NT2/D1 (cell line): ENCODE measurements around the gene ZFHX3.

Source experiments
- DNase-seq: peaks from one replicate; pipeline ENCODE4 v3.0.0-alpha.2; 2011; ENCODE audit warnings: low read depth, low spot score
- H3K27me3 ChIP-seq: 2 replicates; pipeline ENCODE4 v1.6.0; 2011; ENCODE audit warnings: mild to moderate bottlenecking; ENCODE audit not compliant: insufficient read length, insufficient read depth
- H3K36me3 ChIP-seq: 2 replicates; pipeline ENCODE4 v1.6.1; 2011; ENCODE audit warnings: mild to moderate bottlenecking, low read length, mixed read lengths; ENCODE audit not compliant: insufficient read depth, insufficient read length
- H3K4me1 ChIP-seq: 2 replicates; pipeline ENCODE4 v1.5.1; 2011; ENCODE audit not compliant: insufficient read depth, insufficient read length
- H3K4me3 ChIP-seq: 2 replicates; pipeline ENCODE4 v1.5.1; 2011; ENCODE audit warnings: low read depth; ENCODE audit not compliant: insufficient read length
- H3K9ac ChIP-seq: 2 replicates; pipeline ENCODE4 v1.6.0; 2011; ENCODE audit warnings: low read depth; ENCODE audit not compliant: insufficient read length
- H3K9me3 ChIP-seq: 2 replicates; pipeline ENCODE4 v1.5.1; 2011; ENCODE audit warnings: mild to moderate bottlenecking, low read length; ENCODE audit not compliant: insufficient read depth
- SUZ12 ChIP-seq: IDR thresholded peaks from 2 replicates; pipeline ENCODE4 v1.6.1; 2011; ENCODE audit not compliant: insufficient read length, insufficient read depth; ENCODE audit errors: extremely low read depth
- YY1 ChIP-seq: IDR thresholded peaks from 2 replicates; pipeline ENCODE4 v1.6.1; 2011; ENCODE audit not compliant: insufficient read length, insufficient read depth
- ZNF274 ChIP-seq: IDR thresholded peaks from 2 replicates; pipeline ENCODE4 v1.6.1; 2011; ENCODE audit warnings: mild to moderate bottlenecking, low read depth, low read length

The ZFHX3 gene

GRCh38 chr16:72977127-72977526 lies 70.8 kb downstream of the ZFHX3 start:
- no peaks in the 10 kb centered on the region for H3K4me1 ChIP-seq
- H3K27me3 ChIP-seq = no peaks in the 10 kb centered on the region
- no peak overlapping the region for H3K9ac ChIP-seq
- H3K36me3 ChIP-seq = no peaks in the 10 kb centered on the region
- no peak overlapping the region for H3K4me3 ChIP-seq
- no peak for DNase-seq
- TF ChIP-seq YY1 (no peak), SUZ12 (no peak), ZNF274 (no peak)
- no peaks in the 10 kb centered on the region for H3K9me3 ChIP-seq

GRCh38 chr16:72976438-72977064 lies 71.4 kb downstream of the ZFHX3 start:
- Histone ChIP-seq H3K4me3 (no peak overlapping the region), H3K36me3 (no peaks in the 10 kb centered on the region), H3K9ac (no peak overlapping the region), H3K9me3 (no peaks in the 10 kb centered on the region), H3K27me3 (no peaks in the 10 kb centered on the region), H3K4me1 (no peaks in the 10 kb centered on the region)
- DNase-seq = no peak
- TF ChIP-seq SUZ12 (no peak), ZNF274 (no peak), YY1 (no peak)

GRCh38 chr16:72975809-72976437 lies 72.0 kb downstream of the ZFHX3 start:
- Histone ChIP-seq H3K4me1 (no peaks in the 10 kb centered on the region), H3K27me3 (no peaks in the 10 kb centered on the region), H3K36me3 (no peaks in the 10 kb centered on the region), H3K9ac (no peak overlapping the region), H3K9me3 (no peaks in the 10 kb centered on the region), H3K4me3 (no peak overlapping the region)
- no peak for TF ChIP-seq SUZ12
- no peak for TF ChIP-seq ZNF274
- no peak for DNase-seq

DNA sequence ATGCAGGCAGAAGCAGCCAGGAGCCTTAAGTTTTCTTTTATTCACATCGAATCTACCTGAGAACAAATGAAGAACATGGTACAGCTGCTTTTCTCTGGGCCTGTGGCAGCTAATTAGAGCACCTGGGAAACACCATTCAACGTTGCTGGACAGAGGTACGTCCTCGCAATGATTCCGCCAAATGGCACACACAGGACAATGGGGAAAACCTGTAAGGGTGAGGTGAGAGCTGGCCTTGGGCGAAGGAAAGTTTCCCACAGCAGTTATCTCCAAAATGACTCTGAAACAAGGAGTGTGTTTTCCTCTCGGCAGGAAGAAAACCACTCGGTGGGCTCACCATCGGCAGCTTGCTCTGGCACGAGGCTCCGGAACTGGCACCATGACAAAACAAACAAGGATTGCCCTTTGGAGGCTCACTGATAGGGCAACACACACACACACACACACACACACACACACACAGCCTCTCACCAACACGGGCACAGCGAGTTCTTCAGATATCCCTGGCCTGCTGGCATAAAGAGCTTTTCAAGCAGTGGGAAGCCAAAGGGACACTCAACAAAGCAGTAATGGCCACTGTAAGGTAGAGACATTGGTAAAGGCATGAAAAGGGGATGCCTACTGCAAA lies 73.7 kb downstream of the ZFHX3 start:
- DNase-seq = no peak
- TF ChIP-seq SUZ12 = no peak
- no peak for TF ChIP-seq YY1
- no peak for TF ChIP-seq ZNF274

GRCh38 chr16:72972878-72973571 lies 74.9 kb downstream of the ZFHX3 start:
- no peaks in the 10 kb centered on the region for H3K9me3 ChIP-seq
- no peak for DNase-seq
- no peaks in the 10 kb centered on the region for H3K36me3 ChIP-seq
- no peak overlapping the region for H3K9ac ChIP-seq
- H3K27me3 ChIP-seq = no peaks in the 10 kb centered on the region
- H3K4me3 ChIP-seq = no peak overlapping the region
- H3K4me1 ChIP-seq = no peaks in the 10 kb centered on the region
- TF ChIP-seq SUZ12 (no peak), ZNF274 (no peak), YY1 (no peak)

More for the DNA sequence above, 73.7 kb downstream of the ZFHX3 start:
- Histone ChIP-seq H3K9me3 (no peaks in the 10 kb centered on the region), H3K9ac (no peak overlapping the region), H3K36me3 (no peaks in the 10 kb centered on the region), H3K27me3 (no peaks in the 10 kb centered on the region), H3K4me3 (no peak overlapping the region), H3K4me1 (no peaks in the 10 kb centered on the region)

DNA sequence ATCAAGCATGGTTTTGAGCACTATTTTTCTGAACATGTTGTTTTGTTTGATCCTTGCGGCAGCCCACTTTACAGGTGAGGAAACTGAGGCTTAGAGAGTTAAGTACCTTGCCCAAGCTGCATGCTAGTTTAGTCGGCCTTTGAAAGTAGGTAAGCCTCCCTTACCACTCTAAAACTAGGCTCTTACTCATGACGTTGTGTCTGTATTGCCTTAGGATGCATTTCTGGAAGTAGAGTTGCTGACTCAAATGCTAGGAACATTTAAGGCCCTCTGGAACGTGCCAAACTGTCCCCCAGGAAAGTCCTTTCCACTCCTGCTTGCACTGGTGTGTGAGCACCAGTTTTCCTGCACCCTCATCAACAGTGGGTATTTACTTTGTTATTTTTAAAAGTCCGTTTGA lies 76.6 kb downstream of the ZFHX3 start:
- Histone ChIP-seq H3K9me3 (no peaks in the 10 kb centered on the region), H3K4me1 (no peaks in the 10 kb centered on the region), H3K4me3 (no peak overlapping the region), H3K27me3 (no peaks in the 10 kb centered on the region), H3K9ac (no peak overlapping the region), H3K36me3 (no peaks in the 10 kb centered on the region)
- DNase-seq = no peak
- TF ChIP-seq YY1 = no peak
- no peak for TF ChIP-seq SUZ12
- TF ChIP-seq ZNF274 = no peak

DNA sequence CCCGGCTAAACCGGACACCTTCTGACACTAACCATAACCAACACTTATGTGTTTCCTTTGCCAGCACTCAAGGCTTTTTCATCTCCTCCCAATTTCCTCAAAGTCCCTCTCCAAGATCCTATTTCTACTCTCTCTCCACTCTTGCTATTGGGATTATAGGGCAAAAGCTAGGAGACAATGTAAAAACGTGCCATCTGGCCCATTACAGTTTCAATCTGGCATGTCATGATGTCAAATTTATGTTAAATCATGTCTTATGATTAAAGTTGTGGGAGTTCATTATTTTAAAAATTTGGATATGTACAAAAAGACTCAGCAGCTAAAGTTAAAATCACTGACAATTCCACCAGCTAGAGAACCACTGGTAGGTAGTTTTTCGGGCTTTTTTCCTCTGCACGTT lies 77.3 kb downstream of the ZFHX3 start:
- Histone ChIP-seq H3K9ac (no peak overlapping the region), H3K4me1 (no peaks in the 10 kb centered on the region), H3K9me3 (no peaks in the 10 kb centered on the region), H3K4me3 (no peak overlapping the region), H3K27me3 (no peaks in the 10 kb centered on the region), H3K36me3 (no peaks in the 10 kb centered on the region)
- DNase-seq = no peak
- TF ChIP-seq SUZ12 = no peak
- TF ChIP-seq ZNF274 = no peak
- TF ChIP-seq YY1 = no peak
